ENCODE results near the gene C5orf22.
"Not testable (repeated sequence)": the region's sequence is repeated elsewhere in the genome, so short reads cannot be mapped to it uniquely, and the experiment has no call there.

Gene C5orf22

GRCh38 chr5:31531888-31532547 lies at the start of gene C5orf22, which contains the start of gene DROSHA:
Gene C5orf22 (plus strand): TSS chr5:31532301. CDS start chr5:31532393, 92 bp downstream.
Gene DROSHA (minus strand): TSS chr5:31532093. CDS start chr5:31529059, 3,034 bp downstream.
- DNase-seq: peak; percentile 95

- DNase-seq: no peak
These were observed 46.5 kb upstream of the C5orf22 start for GRCh38 chr5:31485376-31486207.

GRCh38 chr5:31486441-31486840 lies 45.7 kb upstream of the C5orf22 start:
- DNase-seq: no peak

- DNase-seq: no peak
These were observed 44.6 kb upstream of the C5orf22 start for GRCh38 chr5:31487506-31487905.

- no peak for DNase-seq
These were observed 39.2 kb upstream of the C5orf22 start for GRCh38 chr5:31492869-31493268.

- DNase-seq: no peak
These were observed 36.8 kb upstream of the C5orf22 start for GRCh38 chr5:31495336-31495735.

DNA sequence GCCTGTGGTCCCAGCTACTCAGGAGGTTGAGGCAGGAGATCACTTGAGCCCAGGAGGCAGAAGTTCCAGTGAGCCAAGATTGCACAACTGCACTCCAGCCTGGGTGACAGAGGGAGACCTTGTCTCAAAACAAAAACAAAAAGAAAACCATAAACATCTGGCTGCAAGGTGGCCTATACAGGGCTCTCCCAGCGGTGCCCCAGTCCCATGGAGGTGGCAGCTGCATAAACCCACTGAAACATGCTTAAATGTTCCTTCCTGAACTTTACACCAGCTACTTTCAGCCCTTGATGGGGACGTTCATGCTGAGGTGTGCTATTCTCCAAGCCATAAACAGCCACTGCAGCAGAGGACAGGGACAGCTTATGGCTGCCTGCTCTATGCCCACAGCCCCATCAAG lies 35.8 kb upstream of the C5orf22 start:
- DNase-seq: no peak

DNA sequence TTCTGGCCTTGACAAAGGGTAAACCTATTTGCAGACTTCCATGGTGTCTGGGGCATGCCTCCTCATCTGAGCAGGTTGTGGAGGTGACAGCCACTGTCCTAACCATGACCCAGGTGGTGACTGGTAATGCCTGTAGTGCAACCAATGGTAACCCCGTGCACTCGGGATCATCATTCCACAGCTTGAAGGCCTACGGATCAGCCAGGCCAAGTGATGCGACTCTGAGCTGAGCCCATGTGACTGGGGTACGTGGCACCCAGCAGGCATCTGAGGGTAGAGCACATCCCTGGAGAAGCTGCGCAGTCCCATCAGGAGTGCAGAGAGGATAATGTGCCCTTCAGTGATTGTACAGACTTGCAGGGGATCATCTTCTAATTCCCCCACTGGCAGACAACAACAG lies 35.2 kb upstream of the C5orf22 start:
- no peak for DNase-seq

- no peak for DNase-seq
These were observed 31.8 kb upstream of the C5orf22 start for GRCh38 chr5:31500256-31500655.

DNA sequence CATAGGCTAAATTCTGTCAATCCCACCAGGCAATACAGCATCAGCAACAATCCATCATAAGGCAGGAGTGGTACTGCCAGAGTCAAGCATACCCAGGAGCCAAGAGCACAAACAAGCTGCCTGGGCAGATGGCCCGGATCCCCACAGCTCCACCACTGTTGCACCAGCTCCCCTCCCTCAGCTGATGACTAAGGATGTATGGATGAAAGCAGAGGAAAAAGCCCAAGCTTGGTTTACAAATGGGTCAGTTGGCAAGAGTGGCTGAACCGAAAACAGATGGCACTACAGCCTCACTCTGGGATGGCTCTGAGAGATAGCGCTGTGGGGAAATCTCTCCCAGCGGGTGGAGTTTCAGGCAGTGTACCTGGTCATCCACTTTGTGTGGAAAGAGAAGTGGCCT lies 29.6 kb upstream of the C5orf22 start:
- no peak for DNase-seq

GRCh38 chr5:31504529-31504928 lies 27.6 kb upstream of the C5orf22 start:
- no peak for DNase-seq

DNA sequence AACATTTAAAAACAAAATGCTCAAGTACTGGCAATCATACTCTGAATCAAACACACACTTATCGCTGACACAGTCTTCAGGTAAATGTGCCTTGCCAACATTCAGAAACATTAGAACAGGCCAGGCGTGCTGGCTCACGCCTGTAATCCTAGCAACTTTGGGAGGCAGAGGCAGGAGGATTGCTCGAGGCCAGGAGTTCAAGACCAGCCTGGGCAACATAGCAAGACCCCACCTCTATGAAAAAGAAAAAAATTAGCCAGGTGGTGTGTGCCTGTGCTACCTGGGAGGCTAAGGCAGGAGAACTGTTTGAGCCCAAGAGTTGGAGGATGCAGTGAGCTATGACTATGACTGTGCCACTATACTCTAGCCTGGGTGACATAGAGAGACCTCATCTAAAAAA lies 20.8 kb upstream of the C5orf22 start:
- DNase-seq: no peak

GRCh38 chr5:31516802-31517201 lies 15.3 kb upstream of the C5orf22 start:
- DNase-seq: no peak

- no peak for DNase-seq
These were observed 9.1 kb upstream of the C5orf22 start for GRCh38 chr5:31523041-31523440.

GRCh38 chr5:31530541-31531265 lies 1.4 kb upstream of the C5orf22 start:
- DNase-seq: no peak

DNA sequence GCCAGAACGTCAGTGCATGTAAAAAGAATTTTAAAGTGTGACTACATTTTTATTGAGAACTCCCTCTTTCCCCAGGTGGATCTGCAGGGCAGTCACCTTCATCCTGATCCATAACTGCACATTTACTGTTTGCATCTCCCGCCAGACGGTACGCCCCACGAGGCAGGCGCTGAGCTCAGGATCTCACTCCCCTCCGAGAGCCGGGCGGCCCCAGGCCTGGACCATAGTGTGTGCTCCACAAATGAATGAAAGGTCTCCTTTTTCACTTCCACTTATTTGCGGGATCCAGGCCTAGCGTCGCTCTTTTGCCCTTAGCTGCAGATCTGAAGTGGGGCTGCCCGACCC lies 586 bp upstream of the C5orf22 start:
- DNase-seq: no peak

GRCh38 chr5:31534527-31535046 lies 2.5 kb downstream of the C5orf22 start:
- DNase-seq: no peak

DNA sequence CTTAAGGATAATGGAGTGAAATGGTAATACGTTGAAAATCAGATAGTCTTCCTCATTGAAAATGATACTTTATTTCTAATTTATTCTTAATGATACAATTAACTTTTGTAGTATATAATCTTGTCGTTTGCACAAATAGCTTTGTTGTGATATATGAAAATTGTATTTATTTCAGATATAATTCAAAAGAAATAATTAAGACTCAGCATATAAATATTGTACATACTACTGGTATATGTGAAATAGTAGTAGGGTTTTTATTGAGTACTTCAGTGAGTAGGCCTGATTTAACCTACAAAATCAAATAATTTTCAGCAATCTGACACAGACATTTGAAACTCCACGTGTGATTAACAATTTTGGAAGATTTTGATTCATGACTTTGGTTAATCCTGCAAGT lies 4.8 kb downstream of the C5orf22 start:
- DNase-seq: no peak

GRCh38 chr5:31537349-31537748 lies 5.2 kb downstream of the C5orf22 start:
- no peak for DNase-seq

- DNase-seq: no peak
These were observed 5.8 kb downstream of the C5orf22 start for GRCh38 chr5:31537851-31538250.

- DNase-seq: not testable (repeated sequence)
These were observed 17.0 kb downstream of the C5orf22 start for GRCh38 chr5:31549114-31549513.

- DNase-seq: no peak
These were observed 19.8 kb downstream of the C5orf22 start for GRCh38 chr5:31551878-31552277.

GRCh38 chr5:31553863-31554262 lies 21.8 kb downstream of the C5orf22 start:
- no peak for DNase-seq

- DNase-seq: no peak
These were observed 22.5 kb downstream of the C5orf22 start for GRCh38 chr5:31554552-31554951.
